ENCODE measurements around the gene CDC42BPA.

- no peak for TF ChIP-seq POLR2A (IDR thresholded peaks at IDR 0.05)
- TF ChIP-seq CTCF (IDR thresholded peaks at IDR 0.05) = no peak
- TF ChIP-seq EP300 (IDR thresholded peaks at IDR 0.05; ENCODE audit: low read depth) = no peak
Measured at GRCh38 chr1:226951286-226952117, 366.8 kb downstream of the CDC42BPA start.
